ENCODE results near the gene IQCF2. TPM values are rescaled to one million over a fixed set of nuclear protein-coding genes. Genes with fewer than 3 reads are reported as not detected.
"Not testable (repeated sequence)": the region's sequence is repeated elsewhere in the genome, so short reads cannot be mapped to it uniquely, and the experiment has no call there.

The IQCF2 gene
- total RNA-seq, 2 experiments from 2014 or later: not detected

- not testable (repeated sequence) for H3K27ac Mint-ChIP-seq, H3K4me1 Mint-ChIP-seq, H3K36me3 Mint-ChIP-seq, H3K4me3 Mint-ChIP-seq, DNase-seq, H3K9me3 Mint-ChIP-seq
- peaks cover 31% of the 10 kb centered on the region for H3K27me3 Mint-ChIP-seq
Observed at GRCh38 chr3:51868896-51869295, 7.5 kb downstream of the IQCF2 start.

- Mint-ChIP-seq H3K27ac (no peak overlapping the region), H3K4me1 (no peaks in the 10 kb centered on the region), H3K9me3 (no peaks in the 10 kb centered on the region), H3K27me3 (peaks cover 31% of the 10 kb centered on the region), H3K36me3 (no peaks in the 10 kb centered on the region), H3K4me3 (no peak overlapping the region)
- DNase-seq: no peak
Observed at GRCh38 chr3:51869304-51869703, 7.9 kb downstream of the IQCF2 start.

- H3K9me3 Mint-ChIP-seq: no peaks in the 10 kb centered on the region
- H3K36me3 Mint-ChIP-seq: no peaks in the 10 kb centered on the region
- no peak overlapping the region for H3K27ac Mint-ChIP-seq
- H3K4me3 Mint-ChIP-seq: no peak overlapping the region
- DNase-seq: no peak
- peaks cover 26% of the 10 kb centered on the region for H3K27me3 Mint-ChIP-seq
- no peaks in the 10 kb centered on the region for H3K4me1 Mint-ChIP-seq
Observed at GRCh38 chr3:51873253-51873766, 11.9 kb downstream of the IQCF2 start.

- H3K36me3 Mint-ChIP-seq: no peaks in the 10 kb centered on the region
- no peaks in the 10 kb centered on the region for H3K4me1 Mint-ChIP-seq
- H3K27ac Mint-ChIP-seq: no peak overlapping the region
- no peaks in the 10 kb centered on the region for H3K9me3 Mint-ChIP-seq
- H3K4me3 Mint-ChIP-seq: no peak overlapping the region
- no peak for DNase-seq
- peaks cover 31% of the 10 kb centered on the region for H3K27me3 Mint-ChIP-seq
Observed at GRCh38 chr3:51873876-51874275, 12.5 kb downstream of the IQCF2 start.

GRCh38 chr3:51874411-51874810 lies 13.0 kb downstream of the IQCF2 start:
- no peak for DNase-seq
- no peak overlapping the region for H3K4me3 Mint-ChIP-seq
- H3K27ac Mint-ChIP-seq: no peak overlapping the region
- H3K4me1 Mint-ChIP-seq: no peaks in the 10 kb centered on the region
- H3K36me3 Mint-ChIP-seq: no peaks in the 10 kb centered on the region
- no peaks in the 10 kb centered on the region for H3K9me3 Mint-ChIP-seq
- peaks cover 27% of the 10 kb centered on the region for H3K27me3 Mint-ChIP-seq

- Mint-ChIP-seq H3K4me1 (no peaks in the 10 kb centered on the region), H3K9me3 (no peaks in the 10 kb centered on the region)
Observed at GRCh38 chr3:51874889-51875288, 13.5 kb downstream of the IQCF2 start.

GRCh38 chr3:51875501-51875900 lies 14.1 kb downstream of the IQCF2 start, which contains the start of gene IQCF5:
Gene IQCF5, minus strand, starts transcription at chr3:51875601. Its CDS starts 70 bp downstream, at chr3:51875531.
- Mint-ChIP-seq H3K27ac (no peak within 1 kb of the TSS), H3K36me3 (no peaks in the 10 kb centered on the region), H3K9me3 (no peaks in the 10 kb centered on the region), H3K4me1 (no peaks in the 10 kb centered on the region), H3K27me3 (peaks cover 20% of the 10 kb centered on the region), H3K4me3 (no peak within 1 kb of the TSS)
- DNase-seq: no peak

More at GRCh38 chr3:51874889-51875288, 13.5 kb downstream of the IQCF2 start:
- Mint-ChIP-seq H3K27me3 (peaks cover 23% of the 10 kb centered on the region), H3K4me3 (no peak overlapping the region), H3K36me3 (no peaks in the 10 kb centered on the region), H3K27ac (no peak overlapping the region)
- no peak for DNase-seq

GRCh38 chr3:51876186-51876585 lies 14.8 kb downstream of the IQCF2 start:
- Mint-ChIP-seq H3K4me3 (no peak overlapping the region), H3K27ac (no peak overlapping the region), H3K36me3 (no peaks in the 10 kb centered on the region), H3K27me3 (peaks cover 13% of the 10 kb centered on the region), H3K4me1 (no peaks in the 10 kb centered on the region), H3K9me3 (no peaks in the 10 kb centered on the region)
- no peak for DNase-seq

- H3K4me1 Mint-ChIP-seq: no peaks in the 10 kb centered on the region
- no peak overlapping the region for H3K4me3 Mint-ChIP-seq
- H3K27me3 Mint-ChIP-seq: peaks cover 18% of the 10 kb centered on the region
- no peaks in the 10 kb centered on the region for H3K36me3 Mint-ChIP-seq
- no peak overlapping the region for H3K27ac Mint-ChIP-seq
- DNase-seq: no peak
- H3K9me3 Mint-ChIP-seq: no peaks in the 10 kb centered on the region
Observed at GRCh38 chr3:51879937-51880336, 18.5 kb downstream of the IQCF2 start.

- Mint-ChIP-seq H3K9me3 (no peaks in the 10 kb centered on the region), H3K36me3 (no peaks in the 10 kb centered on the region), H3K4me3 (no peak overlapping the region), H3K27me3 (peaks cover 7% of the 10 kb centered on the region), H3K27ac (no peak overlapping the region), H3K4me1 (peaks cover 2% of the 10 kb centered on the region)
- DNase-seq: no peak
Observed at GRCh38 chr3:51886447-51886846, 25.0 kb downstream of the IQCF2 start.

GRCh38 chr3:51887620-51888019 lies 26.2 kb downstream of the IQCF2 start:
- Mint-ChIP-seq H3K9me3 (no peaks in the 10 kb centered on the region), H3K27me3 (peaks cover 3% of the 10 kb centered on the region), H3K4me1 (peaks cover 4% of the 10 kb centered on the region), H3K36me3 (no peaks in the 10 kb centered on the region), H3K27ac (no peak overlapping the region), H3K4me3 (no peak overlapping the region)
- DNase-seq: no peak

- Mint-ChIP-seq H3K9me3 (no peaks in the 10 kb centered on the region), H3K36me3 (no peaks in the 10 kb centered on the region), H3K27ac (no peak overlapping the region), H3K4me3 (no peak overlapping the region), H3K27me3 (peaks cover 3% of the 10 kb centered on the region), H3K4me1 (peaks cover 4% of the 10 kb centered on the region)
- DNase-seq: no peak
Observed at GRCh38 chr3:51888463-51889105, 27.2 kb downstream of the IQCF2 start.

GRCh38 chr3:51891242-51892039 lies 30.0 kb downstream of the IQCF2 start:
- Mint-ChIP-seq H3K36me3 (no peaks in the 10 kb centered on the region), H3K27ac (no peak overlapping the region), H3K4me1 (peaks cover 4% of the 10 kb centered on the region), H3K27me3 (peaks cover 12% of the 10 kb centered on the region), H3K4me3 (no peak overlapping the region), H3K9me3 (no peaks in the 10 kb centered on the region)
- DNase-seq: no peak

GRCh38 chr3:51894391-51894790 lies 33.0 kb downstream of the IQCF2 start:
- Mint-ChIP-seq H3K9me3 (no peaks in the 10 kb centered on the region), H3K4me3 (no peak overlapping the region), H3K36me3 (no peaks in the 10 kb centered on the region), H3K27ac (no peak overlapping the region), H3K4me1 (peaks cover 4% of the 10 kb centered on the region), H3K27me3 (peaks cover 23% of the 10 kb centered on the region)
- no peak for DNase-seq

GRCh38 chr3:51894939-51895338 lies 33.5 kb downstream of the IQCF2 start:
- no peaks in the 10 kb centered on the region for H3K9me3 Mint-ChIP-seq
- no peaks in the 10 kb centered on the region for H3K36me3 Mint-ChIP-seq
- peaks cover 23% of the 10 kb centered on the region for H3K27me3 Mint-ChIP-seq
- no peak overlapping the region for H3K4me3 Mint-ChIP-seq
- peaks cover 6% of the 10 kb centered on the region for H3K4me1 Mint-ChIP-seq
- H3K27ac Mint-ChIP-seq: no peak overlapping the region
- no peak for DNase-seq

Measured in activated naive CD8-positive, alpha-beta T cell treated with anti-CD3 and anti-CD28 coated beads for 36 hours (primary cell).